ENCODE measurements around the gene THEMIS2.

GRCh38 chr1:27823784-27824183, 48.6 kb upstream of the THEMIS2 start:
- TF ChIP-seq CTCF (conservative IDR thresholded peaks at IDR 0.05; ENCODE audit: low read depth in 2 of 2): no peak
- no peak for TF ChIP-seq REST (IDR thresholded peaks at IDR 0.05; ENCODE audit: unreplicated experiment)
- TF ChIP-seq EZH2 (IDR thresholded peaks at IDR 0.05; ENCODE audit: low read depth, unreplicated experiment): no peak
- no peak for TF ChIP-seq POLR2AphosphoS5 (IDR thresholded peaks at IDR 0.05; ENCODE audit: low read depth)
- TF ChIP-seq EZH2phosphoT487 (IDR thresholded peaks at IDR 0.05; ENCODE audit: unreplicated experiment): no peak
- no peak for TF ChIP-seq ZNF331 (CRISPR knock-in tag; IDR thresholded peaks at IDR 0.05; ENCODE audit: low read depth)
- TF ChIP-seq, protein P1, sequence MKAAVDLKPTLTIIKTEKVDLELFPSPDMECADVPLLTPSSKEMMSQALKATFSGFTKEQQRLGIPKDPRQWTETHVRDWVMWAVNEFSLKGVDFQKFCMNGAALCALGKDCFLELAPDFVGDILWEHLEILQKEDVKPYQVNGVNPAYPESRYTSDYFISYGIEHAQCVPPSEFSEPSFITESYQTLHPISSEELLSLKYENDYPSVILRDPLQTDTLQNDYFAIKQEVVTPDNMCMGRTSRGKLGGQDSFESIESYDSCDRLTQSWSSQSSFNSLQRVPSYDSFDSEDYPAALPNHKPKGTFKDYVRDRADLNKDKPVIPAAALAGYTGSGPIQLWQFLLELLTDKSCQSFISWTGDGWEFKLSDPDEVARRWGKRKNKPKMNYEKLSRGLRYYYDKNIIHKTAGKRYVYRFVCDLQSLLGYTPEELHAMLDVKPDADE (IDR thresholded peaks at IDR 0.05): no peak
